Cerebellar nuclear complex (tissue), 1 donor: ENCODE data around the gene GPR137.
A peak's percentile ranks its signal among the peaks of the same experiment; 100 is the strongest.

ENCODE experiments used
- DNase-seq, 2 experiments: peaks; one replicate each; lab custom pipeline; 2025; lab: John Stamatoyannopoulos, UW

The GPR137 gene

DNA sequence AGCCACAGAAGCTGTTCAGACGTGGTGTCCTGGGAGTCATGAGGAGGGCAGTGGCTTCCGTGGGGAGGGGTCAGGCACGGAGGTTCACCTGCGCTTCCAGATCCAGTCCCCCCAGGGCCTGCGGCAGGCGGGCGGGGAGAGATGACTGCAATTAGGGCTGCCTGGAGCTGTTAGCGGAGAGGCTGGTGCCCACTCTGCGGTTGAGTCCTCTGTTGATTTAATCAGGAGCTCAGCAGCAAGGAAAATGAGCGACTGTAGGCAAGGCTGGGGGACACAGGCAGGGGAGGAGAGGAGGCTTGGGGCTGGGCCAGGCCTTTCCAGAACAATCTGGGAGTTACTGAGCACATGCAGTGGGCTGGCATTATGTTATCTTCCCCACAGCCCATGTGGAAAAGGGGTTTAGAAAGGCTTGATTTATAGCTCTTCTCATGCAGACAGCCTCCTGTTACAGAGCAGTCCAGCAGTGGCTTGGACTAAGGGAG lies 21.2 kb upstream of the GPR137 start:
- no peak for DNase-seq

DNA sequence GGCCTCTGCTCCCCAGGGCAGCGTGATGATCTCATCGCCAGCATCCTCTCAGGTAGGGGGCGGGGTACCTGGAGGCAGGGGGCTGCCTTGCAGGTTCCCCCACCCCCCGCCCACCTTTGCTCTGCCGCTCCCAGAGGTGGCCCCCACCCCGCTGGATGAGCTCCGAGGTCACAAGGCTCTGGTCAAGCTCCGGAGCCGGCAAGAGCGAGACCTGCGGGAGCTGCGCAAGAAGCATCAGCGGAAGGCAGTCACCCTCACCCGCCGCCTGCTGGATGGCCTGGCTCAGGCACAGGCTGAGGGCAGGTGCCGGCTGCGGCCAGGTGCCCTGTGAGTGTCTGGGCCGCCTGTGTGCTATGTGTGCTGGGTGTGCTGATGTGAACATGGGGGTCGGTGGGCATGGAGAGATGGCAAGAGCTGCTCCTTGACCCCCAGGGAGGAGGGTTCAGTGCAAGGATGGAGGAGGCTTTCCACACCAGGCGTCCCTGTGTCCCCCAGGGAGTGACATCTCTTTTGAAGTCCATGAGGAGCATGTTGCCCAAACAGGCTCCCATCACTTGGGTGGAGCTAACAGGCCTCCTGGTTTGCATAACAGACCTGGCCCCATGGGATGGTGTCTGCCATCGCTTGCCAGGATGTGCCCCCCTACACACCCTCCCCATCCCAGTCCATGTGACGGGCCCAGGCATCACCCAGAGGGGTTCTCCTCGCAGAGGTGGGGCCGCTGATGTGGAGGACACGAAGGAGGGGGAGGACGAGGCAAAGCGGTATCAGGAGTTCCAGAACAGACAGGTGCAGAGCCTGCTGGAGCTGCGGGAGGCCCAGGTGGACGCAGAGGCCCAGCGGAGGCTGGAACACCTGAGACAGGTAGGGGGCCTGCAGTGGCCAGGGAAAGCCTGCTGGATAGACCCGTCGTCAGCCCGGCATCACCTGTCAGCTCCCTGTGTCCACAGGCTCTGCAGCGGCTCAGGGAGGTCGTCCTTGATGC lies 20.2 kb upstream of the GPR137 start:
- no peak for DNase-seq

DNA sequence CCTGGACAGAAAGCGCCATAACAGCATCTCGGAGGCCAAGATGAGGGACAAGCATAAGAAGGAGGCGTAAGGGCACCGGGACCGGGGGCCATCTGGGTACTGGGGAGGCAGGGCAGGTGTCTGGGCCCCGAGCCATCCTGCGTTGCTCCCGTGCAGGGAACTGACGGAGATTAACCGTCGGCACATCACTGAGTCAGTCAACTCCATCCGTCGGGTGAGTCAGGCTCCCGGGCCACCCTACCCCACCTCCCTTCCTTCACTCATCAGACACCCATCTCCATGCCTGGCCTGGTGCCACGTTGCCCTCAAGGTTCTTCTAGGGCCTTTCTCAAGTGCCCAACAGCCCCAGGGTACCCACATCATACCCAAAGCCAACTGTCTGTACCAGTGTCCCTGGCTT lies 19.3 kb upstream of the GPR137 start:
- DNase-seq = no peak

DNA sequence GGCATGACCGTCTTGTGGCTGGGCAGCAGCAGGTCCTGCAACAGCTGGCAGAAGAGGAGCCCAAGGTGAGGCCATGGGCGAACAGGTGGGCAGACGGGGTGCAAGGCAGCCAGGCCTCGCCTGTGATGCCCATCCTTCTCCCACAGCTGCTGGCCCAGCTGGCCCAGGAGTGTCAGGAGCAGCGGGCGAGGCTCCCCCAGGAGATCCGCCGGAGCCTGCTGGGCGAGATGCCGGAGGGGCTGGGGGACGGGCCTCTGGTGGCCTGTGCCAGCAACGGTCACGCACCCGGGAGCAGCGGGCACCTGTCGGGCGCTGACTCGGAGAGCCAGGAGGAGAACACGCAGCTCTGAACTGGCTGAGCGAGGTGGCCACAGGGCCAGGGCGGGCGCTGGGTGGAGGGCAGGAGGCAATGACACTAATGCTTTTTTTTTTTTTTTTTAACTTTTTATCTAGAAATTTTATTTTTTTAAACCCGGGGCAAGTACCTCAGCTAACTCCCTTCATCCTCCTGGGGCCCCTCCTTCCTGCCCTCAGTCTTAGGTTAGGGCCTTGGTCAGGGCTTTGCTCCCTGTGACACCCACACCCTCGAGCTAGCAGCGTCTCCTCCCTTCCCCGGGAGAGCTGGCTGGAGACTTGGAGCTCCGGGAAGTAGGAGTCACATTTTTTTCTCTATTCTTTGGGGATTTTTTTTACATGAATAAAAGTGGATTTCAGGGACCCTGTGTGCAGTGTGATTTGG lies 18.3 kb upstream of the GPR137 start:
- no peak for DNase-seq

DNA sequence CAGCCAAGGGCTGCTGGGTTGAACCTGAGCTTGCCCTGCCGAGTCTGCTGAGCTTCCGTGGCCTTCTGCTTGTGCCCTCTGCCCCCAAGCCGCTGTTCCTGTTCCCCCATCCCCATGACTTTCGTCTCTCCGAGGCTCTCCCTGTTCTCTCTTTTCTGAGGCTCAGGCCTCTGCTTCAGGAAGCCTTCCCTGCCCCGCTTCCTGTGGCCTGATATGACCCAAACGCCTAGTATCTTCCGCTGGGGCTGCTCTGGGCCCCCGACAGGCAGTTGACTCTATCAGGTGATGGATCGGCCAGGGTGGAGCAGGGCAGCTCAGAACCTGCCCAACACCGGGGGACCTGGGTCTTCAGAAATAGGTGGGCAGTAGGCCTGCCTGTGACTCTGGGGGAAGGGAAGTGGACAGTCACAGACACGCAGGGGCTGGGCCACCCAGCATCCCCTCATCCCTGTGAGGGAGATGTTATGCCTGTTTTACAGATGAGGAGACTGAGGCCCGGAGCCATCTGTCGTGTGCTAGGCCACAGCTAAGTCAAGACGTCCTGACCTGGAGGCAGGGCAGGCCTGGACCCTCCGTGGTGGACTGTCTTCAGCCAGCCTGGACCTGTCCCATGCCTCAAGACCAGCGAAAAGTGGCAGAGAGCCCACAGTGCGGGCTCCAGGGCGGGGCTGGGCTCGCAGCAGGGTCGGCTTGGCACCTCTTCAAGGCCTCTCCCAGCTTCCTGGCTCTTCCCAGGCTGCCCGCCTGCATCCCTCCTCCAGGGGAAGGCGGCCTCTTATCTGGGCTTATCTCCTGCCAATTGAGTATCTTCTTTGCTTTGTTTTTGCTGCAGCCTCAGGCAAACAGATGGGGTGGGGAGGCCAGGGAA lies 17.4 kb upstream of the GPR137 start:
- no peak for DNase-seq

DNA sequence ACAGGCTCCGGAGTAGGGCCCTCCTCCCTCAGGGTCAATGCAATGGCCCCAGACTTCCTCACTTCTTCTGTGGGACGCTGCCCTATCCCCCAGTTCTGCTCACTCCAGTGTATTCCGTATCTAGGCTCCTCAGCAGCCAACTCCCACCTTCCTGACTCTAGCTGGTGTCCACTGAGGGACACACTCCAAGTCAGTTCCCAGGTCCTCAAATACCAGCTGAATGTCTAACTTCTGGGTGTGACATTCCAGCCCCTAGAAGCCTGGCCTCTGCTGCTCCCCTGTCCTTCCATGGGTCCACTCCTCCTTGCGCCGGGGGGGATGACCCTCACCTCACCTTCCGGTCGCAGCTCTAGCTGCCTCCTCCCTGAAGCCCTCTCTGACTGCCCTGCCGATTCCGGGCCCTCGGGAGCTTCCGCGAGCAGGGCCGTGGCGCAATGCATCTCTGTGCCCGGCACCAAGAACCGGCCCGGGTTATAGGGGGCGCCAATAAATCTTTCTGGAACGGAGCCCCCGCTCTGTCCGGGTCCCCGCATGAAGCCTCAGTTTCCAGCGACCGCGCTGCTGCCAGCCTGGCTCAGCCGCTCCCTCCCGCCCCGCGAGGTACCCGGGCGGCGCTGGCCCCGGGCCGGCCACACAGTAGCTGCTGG lies 16.6 kb upstream of the GPR137 start:
- no peak for DNase-seq

DNA sequence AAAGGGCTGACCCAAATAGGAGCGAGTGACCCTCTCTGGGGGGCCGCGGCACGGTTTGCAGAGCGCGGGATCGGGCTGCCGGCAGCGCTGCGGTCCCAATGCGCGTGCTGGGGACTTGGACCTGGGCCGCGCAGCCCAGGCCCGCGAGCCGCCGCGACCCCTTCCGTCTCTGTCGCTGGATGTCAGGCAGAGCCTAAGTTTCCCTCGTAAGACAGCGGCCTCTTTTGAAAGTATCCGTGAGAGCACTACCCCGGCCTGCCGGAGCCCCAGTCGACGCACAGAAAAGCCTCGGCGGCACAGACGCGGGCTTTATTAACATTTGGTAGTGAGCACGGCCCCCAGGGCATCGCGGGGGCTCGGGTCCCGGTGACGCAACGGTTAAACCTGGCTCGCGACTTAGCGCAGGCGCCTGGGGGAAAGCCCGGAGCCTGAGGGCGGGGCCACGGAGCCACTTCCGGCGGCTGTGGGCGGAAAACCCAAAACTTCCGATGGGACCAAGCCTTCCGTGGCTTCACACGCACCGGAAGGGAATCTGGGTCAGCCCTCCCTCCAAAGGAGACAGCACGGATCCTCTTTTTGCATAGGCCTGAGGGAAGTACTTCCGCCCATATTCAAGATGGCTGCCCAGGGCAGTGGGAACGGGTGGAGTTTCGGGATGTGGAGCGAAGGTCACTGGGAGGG lies 16.0 kb upstream of the GPR137 start:
- peak; percentile 96 to 99 for DNase-seq

DNA sequence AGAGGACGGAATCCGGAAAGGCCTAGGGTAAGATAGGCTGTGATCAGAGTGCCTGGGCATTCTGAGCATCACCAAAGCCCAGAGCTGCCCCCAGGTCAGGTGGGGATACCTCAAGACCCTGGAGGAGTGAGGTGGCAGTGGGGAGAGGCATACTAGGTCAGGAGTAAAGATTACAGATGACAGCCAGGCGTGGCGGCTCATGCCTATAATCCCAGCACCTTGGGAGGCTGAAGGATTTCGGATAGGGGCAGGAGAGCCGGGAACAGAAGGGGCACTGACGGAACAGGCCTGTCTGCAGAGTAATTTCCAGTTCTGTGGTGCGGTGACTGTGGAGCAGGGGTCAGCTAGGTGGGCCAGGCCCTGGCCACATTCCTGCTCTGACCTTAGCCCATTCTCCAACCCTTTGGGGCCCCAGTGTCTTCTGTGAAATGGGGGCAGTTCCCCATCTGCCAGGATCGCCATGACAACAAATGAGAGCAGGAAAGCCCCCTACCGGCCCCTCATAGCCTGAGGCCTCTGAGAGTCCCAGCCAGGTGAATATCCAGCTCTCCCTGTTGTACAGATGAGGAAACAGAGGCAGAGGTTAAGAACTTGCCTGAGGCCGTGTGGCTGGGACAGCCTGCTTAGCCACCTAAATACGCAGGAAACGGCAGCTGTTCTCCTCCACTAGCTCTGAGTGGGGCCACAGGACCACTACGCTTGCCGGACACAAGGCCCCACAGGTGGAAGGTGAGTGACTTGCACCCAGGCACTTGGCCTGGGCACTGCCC lies 10.4 kb upstream of the GPR137 start:
- no peak for DNase-seq

DNA sequence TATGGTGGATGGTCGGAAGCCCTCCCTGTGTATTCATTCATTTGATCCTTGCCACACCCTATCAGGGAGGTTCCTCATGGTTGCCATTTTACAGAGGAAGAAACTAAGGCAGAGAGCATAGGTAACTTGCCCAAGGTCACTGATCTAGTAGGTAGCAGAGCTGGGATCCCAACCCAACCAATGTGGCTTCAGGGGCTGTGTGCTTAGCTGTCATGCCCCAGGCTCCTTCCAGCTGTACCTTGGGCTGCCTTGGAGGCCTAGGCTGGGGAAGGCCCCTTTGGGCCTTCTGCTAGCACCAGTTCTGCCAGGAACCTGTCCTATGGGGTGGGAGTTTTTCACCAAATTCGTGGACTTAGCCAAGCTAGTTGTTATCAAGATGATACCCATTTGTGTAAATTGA lies 9.8 kb upstream of the GPR137 start:
- DNase-seq = no peak

DNA sequence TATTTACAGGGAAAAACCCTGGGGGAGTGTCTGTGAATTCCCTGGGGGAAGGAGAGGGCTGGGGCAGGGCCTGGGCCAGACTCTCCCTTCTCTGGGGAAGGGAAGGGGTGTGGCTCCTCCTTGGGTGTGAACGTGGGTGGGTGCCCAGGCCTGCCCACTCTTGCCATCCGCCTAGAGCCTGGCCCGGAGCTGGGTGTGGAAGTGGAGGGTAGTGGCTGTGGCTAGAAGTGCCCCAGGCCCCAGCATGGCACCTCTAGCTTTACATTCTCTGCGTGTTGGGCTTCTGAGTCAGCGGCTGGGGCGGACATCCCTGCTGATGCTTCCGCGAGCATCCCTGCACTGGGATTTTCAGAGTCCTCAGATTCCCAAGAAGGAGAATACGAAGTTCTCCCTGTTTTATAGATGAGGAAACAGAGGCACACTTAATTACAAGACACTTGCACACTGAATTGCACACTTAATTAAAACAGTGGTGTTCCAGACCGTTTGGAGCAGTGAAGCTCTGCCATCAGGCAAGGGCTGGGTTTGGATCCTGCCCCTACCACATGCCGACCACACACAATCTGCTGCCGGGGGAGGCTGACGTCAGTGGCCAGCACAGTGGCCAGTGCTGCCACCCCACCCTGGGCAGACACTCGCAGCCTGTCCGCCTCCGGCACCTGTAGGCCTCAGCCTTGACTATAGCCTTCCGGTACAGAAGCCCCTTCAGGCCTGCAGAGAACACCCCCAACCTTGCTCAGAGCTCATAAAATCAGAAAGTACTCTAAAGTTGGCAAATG lies 8.8 kb upstream of the GPR137 start:
- DNase-seq = no peak

DNA sequence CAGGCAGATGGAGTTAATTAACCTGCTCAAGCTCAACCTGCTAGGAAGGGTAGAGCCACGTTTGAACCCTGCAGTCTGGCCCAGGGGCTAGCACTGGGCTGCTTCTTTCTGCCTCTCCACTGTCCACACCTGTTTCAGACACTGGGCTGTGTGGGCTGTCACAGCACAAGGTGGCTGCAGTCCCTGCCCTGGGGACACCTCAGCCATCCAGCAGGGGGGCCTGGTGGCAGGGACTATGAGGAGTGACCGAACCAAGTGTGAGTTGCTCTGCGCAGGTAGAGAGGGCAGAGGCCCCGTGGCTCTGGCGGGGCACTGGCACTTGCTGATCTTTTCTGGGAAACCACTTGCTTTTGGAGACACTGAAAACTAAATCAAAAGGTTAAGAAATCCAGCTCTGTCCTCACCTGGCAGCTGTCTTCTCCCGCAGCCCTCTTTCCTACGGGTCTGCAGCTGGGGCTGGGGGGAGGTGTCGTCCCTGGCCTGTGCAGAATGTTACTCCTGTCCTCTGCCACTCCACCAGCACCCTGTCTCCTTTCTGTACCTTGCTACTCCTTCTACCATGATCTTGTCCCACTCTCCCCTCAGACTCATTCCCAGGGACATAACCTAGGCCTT lies 7.0 kb upstream of the GPR137 start:
- no peak for DNase-seq

DNA sequence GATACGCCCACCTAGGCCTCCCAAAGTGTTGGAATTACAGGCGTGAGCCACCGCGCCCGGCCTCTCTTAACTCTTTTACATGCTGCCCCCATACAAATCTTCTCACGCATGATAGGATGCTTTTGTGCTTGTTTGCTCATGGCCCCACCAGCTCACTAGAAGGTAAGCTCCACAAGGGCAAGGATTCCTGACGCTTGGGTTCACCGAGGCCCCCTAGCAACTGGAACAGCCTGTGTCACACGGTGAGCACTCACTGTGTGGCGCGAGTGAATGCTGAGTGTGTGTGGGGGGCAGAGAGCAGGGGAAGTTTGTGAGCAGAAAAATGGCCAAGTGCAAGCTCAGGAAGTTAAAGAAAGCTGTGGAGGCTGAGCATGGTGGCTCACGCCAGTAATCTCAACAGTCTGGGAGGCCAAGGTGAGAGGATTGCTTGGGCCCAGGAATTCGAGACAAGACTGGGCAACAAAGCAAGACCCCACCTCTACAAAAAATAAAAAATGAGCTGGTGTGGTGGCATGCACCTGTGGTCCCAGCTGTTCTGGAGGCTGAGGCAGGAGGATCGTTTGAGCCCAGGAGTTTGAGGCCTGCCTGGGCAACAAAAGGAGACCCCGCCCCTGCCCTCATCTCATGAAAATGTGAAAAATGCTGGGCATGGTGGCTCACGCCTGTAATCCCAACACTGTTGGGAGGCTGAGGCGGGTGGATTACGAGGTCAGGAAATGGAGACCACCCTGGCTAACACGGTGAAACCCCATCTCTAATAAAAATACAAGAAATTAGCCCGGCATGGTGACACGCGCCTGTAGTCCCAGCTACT lies 3.5 kb upstream of the GPR137 start:
- no peak for DNase-seq

DNA sequence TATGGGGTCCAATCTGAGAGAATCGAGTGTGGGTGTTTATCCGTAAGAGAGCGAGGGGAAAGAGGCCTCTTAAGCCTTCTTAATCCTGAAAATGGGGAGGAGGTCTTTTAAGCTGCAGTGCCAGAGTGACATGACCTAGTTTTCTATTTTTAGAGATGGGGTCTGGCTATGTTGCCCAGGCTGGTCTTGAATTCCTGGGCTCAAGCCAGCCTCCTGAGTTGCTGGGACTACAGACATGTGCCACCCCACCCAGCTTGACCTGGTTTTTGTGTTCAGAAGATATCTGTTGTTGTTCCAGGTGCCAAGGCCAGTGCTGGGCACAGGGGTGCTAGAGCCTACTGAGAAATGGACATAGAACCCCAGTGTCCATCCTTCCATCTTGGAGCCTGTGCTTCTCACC lies 2.6 kb upstream of the GPR137 start:
- no peak for DNase-seq

DNA sequence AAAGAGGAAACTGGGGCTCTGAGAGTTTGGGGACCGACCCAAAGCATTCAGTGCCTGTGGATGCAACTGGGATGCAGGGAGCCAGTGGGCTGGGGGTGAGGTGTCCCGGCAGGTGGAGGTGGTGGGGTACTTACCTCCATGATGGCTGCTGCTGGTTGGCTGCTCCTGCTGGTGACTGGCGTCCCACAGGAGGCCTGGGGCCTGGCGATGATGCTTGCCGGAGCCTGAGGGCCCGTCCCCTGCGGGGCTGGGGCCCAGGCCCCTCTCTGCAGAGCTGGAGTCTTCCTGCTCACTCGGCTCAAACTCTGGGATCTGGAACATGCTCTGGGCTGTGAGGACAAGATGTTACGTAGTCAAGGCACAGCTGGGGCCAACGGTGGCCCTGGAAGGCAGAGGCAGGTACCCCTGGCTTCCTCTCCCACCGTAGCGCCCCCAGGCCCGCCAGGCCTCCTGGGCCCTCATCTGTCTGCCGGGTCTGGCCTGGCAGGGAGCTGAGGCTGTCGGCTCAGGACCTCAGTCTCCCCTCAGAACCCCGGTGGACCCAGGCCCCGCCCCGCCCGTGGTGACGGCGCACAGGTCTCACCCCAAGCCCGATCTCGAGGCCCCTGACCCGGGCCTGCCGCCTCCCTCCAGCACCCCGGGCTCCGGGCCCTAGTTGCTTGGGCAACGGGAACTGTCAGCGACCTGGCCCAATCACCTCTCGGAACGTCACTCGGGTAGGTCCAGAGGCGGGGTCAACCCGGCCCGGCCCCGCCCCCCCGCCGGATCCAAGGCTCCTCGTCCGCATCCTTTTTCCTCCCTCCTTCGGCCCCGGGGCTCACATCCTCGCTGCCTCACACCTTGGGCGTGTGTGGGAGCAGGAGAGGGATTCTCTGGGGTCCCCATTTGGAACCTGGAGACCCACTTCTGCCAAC lies 1.3 kb upstream of the GPR137 start, which contains the start of gene BAD:
BAD (minus strand) TSS at position 618 of the 914 bp plus-strand sequence; CDS start at position 321, 297 bp downstream.
- peak; percentile 80 to 84 for DNase-seq

DNA sequence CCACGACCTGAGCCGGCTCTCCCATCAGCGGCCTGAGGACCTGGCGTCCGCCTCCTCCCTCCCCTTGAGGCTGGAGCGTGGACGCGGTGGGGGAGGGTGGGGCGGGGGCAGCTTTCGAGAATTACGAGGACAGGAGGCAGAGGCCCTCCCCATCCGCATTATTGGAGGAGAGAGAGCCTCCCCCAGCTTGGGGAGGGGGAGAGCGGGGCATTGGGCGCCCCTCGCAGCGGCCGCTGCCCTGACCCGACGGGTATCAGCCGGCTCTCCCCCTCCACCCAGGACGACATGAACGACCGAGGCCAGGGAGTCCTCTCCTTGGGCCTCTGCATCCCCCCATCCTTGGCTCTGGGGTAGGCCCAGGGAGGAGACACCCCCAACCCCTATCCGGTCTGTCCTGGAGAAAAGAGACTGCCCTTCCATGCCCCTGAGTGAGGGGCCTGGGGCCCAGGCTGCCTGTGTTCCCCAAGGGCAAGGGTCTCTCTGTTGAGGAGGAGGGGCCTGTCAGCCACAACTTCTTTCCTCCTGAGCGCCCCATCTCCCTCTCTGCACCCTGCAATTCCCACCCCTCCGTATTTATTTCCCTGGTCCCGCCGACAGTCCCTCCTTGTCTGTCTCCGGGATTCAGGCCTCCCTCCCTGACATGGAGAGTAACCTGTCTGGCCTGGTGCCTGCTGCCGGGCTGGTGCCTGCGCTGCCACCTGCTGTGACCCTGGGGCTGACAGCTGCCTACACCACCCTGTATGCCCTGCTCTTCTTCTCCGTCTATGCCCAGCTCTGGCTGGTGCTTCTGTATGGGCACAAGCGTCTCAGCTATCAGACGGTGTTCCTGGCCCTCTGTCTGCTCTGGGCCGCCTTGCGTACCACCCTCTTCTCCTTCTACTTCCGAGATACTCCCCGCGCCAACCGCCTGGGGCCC lies 495 bp downstream of the GPR137 start:
- no peak for DNase-seq

DNA sequence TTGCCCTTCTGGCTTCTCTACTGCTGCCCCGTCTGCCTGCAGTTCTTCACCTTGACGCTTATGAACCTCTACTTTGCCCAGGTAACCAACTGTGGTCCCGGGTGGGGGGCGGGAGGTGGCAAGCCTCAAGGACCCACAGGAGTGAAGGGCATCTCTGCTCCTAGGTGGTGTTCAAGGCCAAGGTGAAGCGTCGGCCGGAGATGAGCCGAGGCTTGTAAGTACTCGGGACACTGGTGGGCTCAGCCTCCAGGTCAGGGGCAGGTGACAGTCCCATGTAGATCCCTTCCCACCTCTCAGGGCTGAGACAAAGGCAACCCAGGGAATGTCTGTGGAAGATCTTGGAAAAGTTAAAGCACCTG lies 1.1 kb downstream of the GPR137 start:
- DNase-seq = no peak
